ENCODE data around the gene HPSE.

Gene HPSE

GRCh38 chr4:83334425-83335241, at the start of gene HPSE:
Gene HPSE (minus strand): TSS chr4:83334848. CDS start chr4:83334782, 66 bp downstream.
- DNase-seq: peak; percentile 77 to 78

GRCh38 chr4:83382850-83383249, 48.2 kb upstream of the HPSE start:
- no peak for DNase-seq

- DNase-seq: no peak
These were observed 46.5 kb upstream of the HPSE start for GRCh38 chr4:83381173-83381572.

- DNase-seq: no peak
These were observed 43.8 kb upstream of the HPSE start for GRCh38 chr4:83378419-83378818.

GRCh38 chr4:83372931-83373330, 38.3 kb upstream of the HPSE start:
- DNase-seq: no peak

- DNase-seq: no peak
These were observed 37.3 kb upstream of the HPSE start for GRCh38 chr4:83371936-83372335.

- no peak for DNase-seq
These were observed 36.6 kb upstream of the HPSE start for GRCh38 chr4:83371235-83371634.

GRCh38 chr4:83370640-83370906, 35.9 kb upstream of the HPSE start:
- DNase-seq: no peak

- DNase-seq: peak; percentile 29 to 35
These were observed 35.4 kb upstream of the HPSE start for GRCh38 chr4:83369831-83370639.

- DNase-seq: no peak
These were observed 29.7 kb upstream of the HPSE start for GRCh38 chr4:83364312-83364711.

GRCh38 chr4:83362492-83363329, 28.1 kb upstream of the HPSE start:
- DNase-seq: peak; percentile 64 to 70

- DNase-seq: no peak
These were observed 26.9 kb upstream of the HPSE start for GRCh38 chr4:83361416-83362103.

GRCh38 chr4:83360018-83360417, 25.4 kb upstream of the HPSE start:
- no peak for DNase-seq

- no peak for DNase-seq
These were observed 23.8 kb upstream of the HPSE start for GRCh38 chr4:83358410-83358809.

- DNase-seq: no peak
These were observed 22.4 kb upstream of the HPSE start for GRCh38 chr4:83356899-83357661.

- DNase-seq: no peak
These were observed 18.9 kb upstream of the HPSE start for GRCh38 chr4:83353516-83353915.

- DNase-seq: no peak
These were observed 13.4 kb upstream of the HPSE start for GRCh38 chr4:83348074-83348473.

GRCh38 chr4:83342476-83342875, 7.8 kb upstream of the HPSE start:
- DNase-seq: no peak

- DNase-seq: no peak
These were observed 6.2 kb upstream of the HPSE start for GRCh38 chr4:83340692-83341343.

- DNase-seq: no peak
These were observed 4.9 kb upstream of the HPSE start for GRCh38 chr4:83339573-83339972.

GRCh38 chr4:83335701-83336100, 1.1 kb upstream of the HPSE start:
- DNase-seq: peak; percentile 46 to 51
